ENCODE data around the gene CMPK2. TPM values are rescaled to one million over a fixed set of nuclear protein-coding genes. Genes with fewer than 3 reads are reported as not detected.

Gene CMPK2
- total and polyA plus RNA-seq, 9 of the 15 experiments (the other 6 are each of a cell fraction or from before 2014, with no cell fraction given): 2.6 to 10.5 (median 5.0) TPM

GRCh38 chr2:6879011-6879410 lies 13.3 kb upstream of the CMPK2 start (continued):
- no peak for TF ChIP-seq CTCF (IDR thresholded peaks at IDR 0.05 in 2 of 3, conservative IDR thresholded peaks at IDR 0.05 in 1 of 3; ENCODE audit: insufficient read depth in 2 of 3, low read depth in 1 of 3, low read length in 3 of 3)
- no peak for TF ChIP-seq MTF1 (CRISPR knock-in tag; IDR thresholded peaks at IDR 0.05; ENCODE audit: borderline replicate concordance)

GRCh38 chr2:6878549-6878948 lies 12.8 kb upstream of the CMPK2 start:
- POLR2A ChIA-PET: no interaction called here
- Histone ChIP-seq H4K20me1 (replicated peaks; ENCODE audit: control insufficient read depth, insufficient read depth, low read length) (no peaks in the 10 kb centered on the region), H3K4me1 (replicated peaks in 1 of 2; ENCODE audit: control insufficient read depth in 2 of 2, insufficient read depth in 2 of 2, low read length in 2 of 2) (peaks cover 13 to 36% of the 10 kb centered on the region in 2 experiments; a peak in 4 of 5 replicates), H3K27me3 (ENCODE audit: control insufficient read depth in 2 of 2, insufficient read depth in 2 of 2, low read length in 2 of 2) (no peaks in the 10 kb centered on the region), H3K4me3 (no peak overlapping the region), H3K9me3 (replicated peaks; ENCODE audit: control insufficient read depth, insufficient read depth, low read depth, low read length) (peaks cover 22% of the 10 kb centered on the region), H2AFZ (ENCODE audit: low read depth, low read length) (no peak overlapping the region), H3K27ac (ENCODE audit: extremely low read depth, low read depth, low read length) (no peak overlapping the region), H3K36me3 (ENCODE audit: control insufficient read depth, insufficient read depth, low read length) (no peaks in the 10 kb centered on the region), H3K4me2 (ENCODE audit: insufficient read depth, low read length) (no peak overlapping the region), H3K79me2 (ENCODE audit: control insufficient read depth, insufficient read depth, low read length) (no peaks in the 10 kb centered on the region), H3K9me1 (ENCODE audit: control insufficient read depth, insufficient read depth, low read length) (no peaks in the 10 kb centered on the region), H3K9ac (ENCODE audit: insufficient read depth in 1 of 2, low read depth in 2 of 2, low read length in 2 of 2) (no peak overlapping the region)
- ATAC-seq (no peak), FAIRE-seq (no peak), DNase-seq (ENCODE audit: extremely low read depth in 1 of 4, low spot score in 3 of 4) (no peak)
- CTCF ChIA-PET (ENCODE audit: low intra/inter-chr PET ratio): no interaction called here
- in situ Hi-C loops (cut with MboI) (no loop called here), intact Hi-C loops (cut with micrococcal nuclease) (no loop called here)
- no TSS peak for BruUV-seq (replicated peaks)
- 91% methylated on average over 4 of the region's 4 CpGs for WGBS (ENCODE audit: insufficient coverage, low coverage, missing lambda C conversion rate)
- no peak for TF ChIP-seq CTBP1 (IDR thresholded peaks at IDR 0.05; ENCODE audit: borderline replicate concordance)
- TF ChIP-seq SNRNP70 (optimal IDR thresholded peaks at IDR 0.05; ENCODE audit: low read depth, low read length): no peak
- TF ChIP-seq, protein P1, sequence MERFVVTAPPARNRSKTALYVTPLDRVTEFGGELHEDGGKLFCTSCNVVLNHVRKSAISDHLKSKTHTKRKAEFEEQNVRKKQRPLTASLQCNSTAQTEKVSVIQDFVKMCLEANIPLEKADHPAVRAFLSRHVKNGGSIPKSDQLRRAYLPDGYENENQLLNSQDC (CRISPR knock-in tag; IDR thresholded peaks at IDR 0.05): no peak
- TF ChIP-seq ZNF444 (CRISPR knock-in tag; IDR thresholded peaks at IDR 0.05): no peak
- TF ChIP-seq TEAD4 (IDR thresholded peaks at IDR 0.05; ENCODE audit: low read length): no peak
- TF ChIP-seq TEAD4 (CRISPR knock-in tag; IDR thresholded peaks at IDR 0.05; ENCODE audit: borderline replicate concordance): no peak

Measured in K562 (cell line).